Measurements from ENCODE around the gene ADPRHL1. TPM values are rescaled to one million over a fixed set of nuclear protein-coding genes. Genes with fewer than 3 reads are reported as not detected.

ADPRHL1 gene
- total RNA-seq, 2 experiments from 2014 or later: 0.42 to 0.47 TPM

GRCh38 chr13:113425941-113426590, 27.2 kb downstream of the ADPRHL1 start:
- Mint-ChIP-seq H3K9me3 (no peaks in the 10 kb centered on the region), H3K36me3 (ENCODE audit: low read depth) (no peaks in the 10 kb centered on the region), H3K27ac (no peak overlapping the region), H3K4me3 (no peak overlapping the region), H3K4me1 (ENCODE audit: low read depth) (no peaks in the 10 kb centered on the region), H3K27me3 (no peaks in the 10 kb centered on the region)
- Histone ChIP-seq H3K36me3 (ENCODE audit: insufficient read depth, low read length) (no peaks in the 10 kb centered on the region), H3K9me3 (ENCODE audit: control insufficient read depth in 1 of 2, insufficient read depth in 1 of 2, low read length in 2 of 2) (no peaks in the 10 kb centered on the region), H3K4me3 (ENCODE audit: low read length) (no peak overlapping the region), H3K27ac (ENCODE audit: low read depth in 1 of 2, low read length in 2 of 2) (no peak overlapping the region), H3K4me1 (ENCODE audit: insufficient read depth, low read length) (no peaks in the 10 kb centered on the region), H3K27me3 (ENCODE audit: control insufficient read depth in 1 of 2, insufficient read depth in 2 of 2, low read length in 2 of 2) (no peaks in the 10 kb centered on the region)
- POLR2A ChIA-PET: no interaction called here
- no peak for TF ChIP-seq CTCF (IDR thresholded peaks at IDR 0.05)
- intact Hi-C loops (cut with DNase I, micrococcal nuclease): no loop called here
- CTCF ChIA-PET: no interaction called here
- DNase-seq (no peak), ATAC-seq (ENCODE audit: poor library complexity) (no peak)

DNA sequence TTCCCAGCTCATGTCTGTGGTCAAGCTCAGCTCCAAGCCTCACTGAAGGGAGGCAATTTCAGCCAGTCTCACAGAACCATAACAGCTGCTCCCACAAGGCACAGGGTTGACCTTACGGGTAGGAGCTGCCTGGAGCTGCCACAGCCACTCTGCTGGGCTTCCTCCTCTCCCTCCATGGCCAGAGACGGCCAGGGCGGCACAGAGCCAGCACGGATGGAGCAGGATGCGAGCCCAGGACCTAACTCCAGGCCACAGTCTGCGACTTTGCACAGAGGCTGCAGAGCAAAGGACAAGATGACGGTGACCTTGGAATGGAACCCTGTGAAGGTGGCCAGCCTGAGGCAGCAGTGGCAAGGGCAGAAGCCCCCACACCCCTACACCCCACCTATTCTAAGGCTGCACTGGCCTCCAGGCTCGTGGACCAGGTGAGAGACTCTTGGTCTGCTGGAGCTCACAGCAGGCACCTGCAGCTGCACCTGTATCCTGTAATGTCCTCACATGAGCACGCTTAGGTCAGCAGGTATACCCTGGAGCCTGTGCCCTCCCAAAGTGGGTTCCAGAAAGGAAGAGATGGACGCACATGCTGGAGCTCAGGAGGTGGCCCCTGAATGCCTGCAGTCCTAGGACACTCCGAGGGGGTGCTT, 29.6 kb downstream of the ADPRHL1 start:
- H3K27ac Mint-ChIP-seq: no peak overlapping the region
- Histone ChIP-seq H3K36me3 (ENCODE audit: insufficient read depth, low read length) (no peaks in the 10 kb centered on the region), H3K4me1 (ENCODE audit: insufficient read depth, low read length) (no peaks in the 10 kb centered on the region), H3K27ac (ENCODE audit: low read depth in 1 of 2, low read length in 2 of 2) (no peak overlapping the region), H3K9me3 (ENCODE audit: control insufficient read depth in 1 of 2, insufficient read depth in 1 of 2, low read length in 2 of 2) (no peaks in the 10 kb centered on the region), H3K27me3 (ENCODE audit: control insufficient read depth in 1 of 2, insufficient read depth in 2 of 2, low read length in 2 of 2) (no peaks in the 10 kb centered on the region), H3K4me3 (ENCODE audit: low read length) (no peak overlapping the region)
- ATAC-seq (ENCODE audit: poor library complexity): no peak
- ChIA-PET CTCF (no interaction called here), POLR2A (no interaction called here)
- H3K4me1 Mint-ChIP-seq (ENCODE audit: low read depth): no peaks in the 10 kb centered on the region
- TF ChIP-seq CTCF (IDR thresholded peaks at IDR 0.05): no peak
- no peaks in the 10 kb centered on the region for H3K36me3 Mint-ChIP-seq (ENCODE audit: low read depth)
- no peaks in the 10 kb centered on the region for H3K9me3 Mint-ChIP-seq
- H3K27me3 Mint-ChIP-seq: no peaks in the 10 kb centered on the region
- no peak for DNase-seq
- no peak overlapping the region for H3K4me3 Mint-ChIP-seq
- intact Hi-C loops (cut with DNase I, micrococcal nuclease): no loop called here

- H3K36me3 Mint-ChIP-seq (ENCODE audit: low read depth): no peaks in the 10 kb centered on the region
- H3K4me1 Mint-ChIP-seq (ENCODE audit: low read depth): no peaks in the 10 kb centered on the region
- H3K27ac Mint-ChIP-seq: no peak overlapping the region
- DNase-seq (no peak), ATAC-seq (ENCODE audit: poor library complexity) (no peak)
- Histone ChIP-seq H3K9me3 (ENCODE audit: control insufficient read depth in 1 of 2, insufficient read depth in 1 of 2, low read length in 2 of 2) (no peaks in the 10 kb centered on the region), H3K27me3 (ENCODE audit: control insufficient read depth in 1 of 2, insufficient read depth in 2 of 2, low read length in 2 of 2) (no peaks in the 10 kb centered on the region), H3K27ac (ENCODE audit: low read depth in 1 of 2, low read length in 2 of 2) (no peak overlapping the region), H3K4me3 (ENCODE audit: low read length) (no peak overlapping the region), H3K4me1 (ENCODE audit: insufficient read depth, low read length) (no peaks in the 10 kb centered on the region), H3K36me3 (ENCODE audit: insufficient read depth, low read length) (no peaks in the 10 kb centered on the region)
- POLR2A ChIA-PET: no interaction called here
- no peaks in the 10 kb centered on the region for H3K9me3 Mint-ChIP-seq
- H3K27me3 Mint-ChIP-seq: no peaks in the 10 kb centered on the region
- intact Hi-C loops (cut with DNase I, micrococcal nuclease): no loop called here
- CTCF ChIA-PET: no interaction called here
- TF ChIP-seq CTCF (IDR thresholded peaks at IDR 0.05): no peak
- no peak overlapping the region for H3K4me3 Mint-ChIP-seq
Measured at GRCh38 chr13:113422807-113423519, 30.3 kb downstream of the ADPRHL1 start.

Data from CD4-positive, alpha-beta T cell (primary cell).